OCI-LY7 (cell line): ENCODE data around the gene SPRR1A. TPM values are rescaled to one million over a fixed set of nuclear protein-coding genes. Genes with fewer than 3 reads are reported as not detected.

ENCODE experiments used
- BruUV-seq: library from RNA; stranded (reverse); fragments of 400-500 nt; replicated peaks from 2 replicates; lab custom pipeline; 2021; lab: Mats Ljungman, UMichigan
- CTCF ChIA-PET: fragments of 300-600 bp; sonication (Branson Sonifier 250); formaldehyde crosslinking; loops from one replicate; lab custom pipeline; 2022; ENCODE audit warnings: antibody characterized with exemption; ENCODE audit not compliant: unreplicated experiment; lab: Charles Lee
- POLR2A ChIA-PET: fragments of 300-600 bp; sonication (Branson Sonifier 250); formaldehyde crosslinking; loops from one replicate; lab custom pipeline; 2022; ENCODE audit warnings: antibody characterized with exemption; lab: Charles Lee
- DNase-seq: peaks from one replicate; pipeline ENCODE4 v3.0.0-alpha.2; 2015; ENCODE audit warnings: low spot score
- H2AFZ ChIP-seq: fragments of 200-600 bp; sonication (generic), shearing (Covaris generic); 2 replicates; pipeline ENCODE4 v1.6.1; 2014; ENCODE audit warnings: mild to moderate bottlenecking, antibody characterized with exemption, low read length, moderate library complexity
- H3K27ac ChIP-seq: fragments of 200-600 bp; sonication (generic); 2 replicates; pipeline ENCODE4 v1.5.1; 2014; ENCODE audit warnings: mixed run types, low read depth, mild to moderate bottlenecking, moderate library complexity, low read length, inconsistent platforms; ENCODE audit not compliant: poor library complexity, severe bottlenecking
- H3K36me3 ChIP-seq: fragments of 200-600 bp; sonication (generic); 2 replicates; pipeline ENCODE4 v1.6.1; 2014; ENCODE audit warnings: mild to moderate bottlenecking, antibody characterized with exemption, low read length, moderate library complexity, mixed read lengths; ENCODE audit not compliant: insufficient read depth
- H3K4me1 ChIP-seq: fragments of 200-600 bp; sonication (generic); 2 replicates; pipeline ENCODE4 v1.5.1; 2014; ENCODE audit warnings: mild to moderate bottlenecking, low read length; ENCODE audit not compliant: insufficient read depth, poor library complexity, severe bottlenecking
- H3K4me2 ChIP-seq: fragments of 200-600 bp; sonication (generic); 2 replicates; pipeline ENCODE4 v1.6.1; 2014; ENCODE audit warnings: mild to moderate bottlenecking, low read length
- H3K4me3 ChIP-seq: fragments of 200-600 bp; sonication (generic); 2 replicates; pipeline ENCODE4 v1.5.1; 2014; ENCODE audit warnings: mild to moderate bottlenecking, low read depth, low read length; ENCODE audit not compliant: poor library complexity, severe bottlenecking
- H3K79me2 ChIP-seq: fragments of 200-600 bp; sonication (generic); 2 replicates; pipeline ENCODE4 v1.6.1; 2016; ENCODE audit warnings: low read depth, mild to moderate bottlenecking, low read length, moderate library complexity, mixed read lengths; ENCODE audit not compliant: insufficient read depth
- H3K9me2 ChIP-seq: fragments of 200-600 bp; sonication (generic); 2 replicates; pipeline ENCODE4 v1.6.1; 2016; ENCODE audit warnings: mild to moderate bottlenecking, low read length, mixed read lengths; ENCODE audit not compliant: insufficient read depth
- H3K9me3 ChIP-seq: fragments of 200-600 bp; sonication (generic); 2 replicates; pipeline ENCODE4 v1.6.1; 2014; ENCODE audit warnings: mild to moderate bottlenecking, mixed run types, low read length, mixed read lengths
- H4K20me1 ChIP-seq: fragments of 200-600 bp; sonication (generic); 2 replicates; pipeline ENCODE4 v1.6.1; 2014; ENCODE audit warnings: mild to moderate bottlenecking, antibody characterized with exemption, low read length, moderate library complexity, mixed read lengths; ENCODE audit not compliant: insufficient read depth
- EZH2phosphoT487 ChIP-seq: fragments of 200-600 bp; sonication (generic); IDR thresholded peaks from 2 replicates; pipeline ENCODE4 v1.6.1; 2018; ENCODE audit warnings: low read depth, borderline replicate concordance, mild to moderate bottlenecking, mixed run types, antibody characterized with exemption, low read length, moderate library complexity, mixed read lengths
- intact Hi-C: fragments of 100-400 bp; cut with micrococcal nuclease; formaldehyde crosslinking; loops from one replicate; pipeline ENCODE4 v1.10.0; 2022; ENCODE audit not compliant: unreplicated experiment
- total RNA-seq, 2 experiments: library from RNA; depleted of rRNA in 1 of 2; stranded (reverse); fragments of >200 nt in 1 of 2; shearing (Covaris generic) in 1 of 2; gene quantifications; 2 replicates each; pipeline ENCODE4 v1.2.3, GENCODE V29; 2014 to 2022
- TF ChIP-seq, protein P1 (sequence below): fragments of 200-600 bp; sonication (generic); conservative IDR thresholded peaks from 2 replicates; pipeline ENCODE4 v1.5.1; 2014; ENCODE audit warnings: mild to moderate bottlenecking, antibody characterized with exemption, low read length, moderate library complexity, mixed read lengths

Gene SPRR1A
- total RNA-seq, 2 experiments from 2014 or later = not detected

DNA sequence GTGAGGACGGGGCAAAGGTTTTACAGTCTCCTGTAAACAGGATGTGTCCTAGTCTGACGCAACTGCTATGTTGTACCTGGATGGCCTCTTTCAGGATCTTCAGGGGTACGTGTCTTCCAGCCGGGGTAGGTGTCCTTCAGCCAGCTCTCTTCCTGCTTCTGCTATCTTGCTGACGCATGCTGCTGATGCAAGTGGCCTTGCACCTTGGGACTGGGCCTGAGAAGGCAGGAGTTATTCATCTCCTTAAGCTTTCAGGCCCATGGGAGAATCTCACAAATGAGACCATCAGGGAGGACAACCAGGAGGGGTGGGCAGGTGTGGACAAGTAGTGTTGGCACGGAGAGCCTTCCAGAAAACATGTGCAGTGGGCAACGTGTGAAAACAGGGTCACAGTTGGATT lies 39.2 kb downstream of the SPRR1A start:
- no peaks in the 10 kb centered on the region for H3K36me3 ChIP-seq
- H3K9me2 ChIP-seq = no peaks in the 10 kb centered on the region
- intact Hi-C loops = no loop called here
- POLR2A ChIA-PET = interaction anchor here (0.6 kb wide), 1 partner anchor 65 kb away, joined by 3 read pairs; no protein-coding TSS in a partner anchor
- BruUV-seq = no TSS peak
- no peak overlapping the region for H3K4me3 ChIP-seq
- CTCF ChIA-PET = no interaction called here
- H4K20me1 ChIP-seq = no peaks in the 10 kb centered on the region
- H3K27ac ChIP-seq = no peak overlapping the region
- TF ChIP-seq, protein P1, sequence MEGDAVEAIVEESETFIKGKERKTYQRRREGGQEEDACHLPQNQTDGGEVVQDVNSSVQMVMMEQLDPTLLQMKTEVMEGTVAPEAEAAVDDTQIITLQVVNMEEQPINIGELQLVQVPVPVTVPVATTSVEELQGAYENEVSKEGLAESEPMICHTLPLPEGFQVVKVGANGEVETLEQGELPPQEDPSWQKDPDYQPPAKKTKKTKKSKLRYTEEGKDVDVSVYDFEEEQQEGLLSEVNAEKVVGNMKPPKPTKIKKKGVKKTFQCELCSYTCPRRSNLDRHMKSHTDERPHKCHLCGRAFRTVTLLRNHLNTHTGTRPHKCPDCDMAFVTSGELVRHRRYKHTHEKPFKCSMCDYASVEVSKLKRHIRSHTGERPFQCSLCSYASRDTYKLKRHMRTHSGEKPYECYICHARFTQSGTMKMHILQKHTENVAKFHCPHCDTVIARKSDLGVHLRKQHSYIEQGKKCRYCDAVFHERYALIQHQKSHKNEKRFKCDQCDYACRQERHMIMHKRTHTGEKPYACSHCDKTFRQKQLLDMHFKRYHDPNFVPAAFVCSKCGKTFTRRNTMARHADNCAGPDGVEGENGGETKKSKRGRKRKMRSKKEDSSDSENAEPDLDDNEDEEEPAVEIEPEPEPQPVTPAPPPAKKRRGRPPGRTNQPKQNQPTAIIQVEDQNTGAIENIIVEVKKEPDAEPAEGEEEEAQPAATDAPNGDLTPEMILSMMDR = no peak
- no peak for TF ChIP-seq EZH2phosphoT487
- H3K79me2 ChIP-seq = no peaks in the 10 kb centered on the region
- H3K4me1 ChIP-seq = no peaks in the 10 kb centered on the region
- DNase-seq = no peak
- H3K4me2 ChIP-seq = no peak overlapping the region
- H3K9me3 ChIP-seq = no peaks in the 10 kb centered on the region
- H2AFZ ChIP-seq = no peak overlapping the region

GRCh38 chr1:153024413-153024812 lies 40.5 kb downstream of the SPRR1A start:
- Histone ChIP-seq H3K79me2 (no peaks in the 10 kb centered on the region), H2AFZ (no peak overlapping the region), H3K4me2 (no peak overlapping the region), H3K9me2 (no peaks in the 10 kb centered on the region), H3K27ac (no peak overlapping the region), H3K4me1 (no peaks in the 10 kb centered on the region), H3K4me3 (no peak overlapping the region), H4K20me1 (no peaks in the 10 kb centered on the region), H3K36me3 (no peaks in the 10 kb centered on the region), H3K9me3 (no peaks in the 10 kb centered on the region)
- no peak for TF ChIP-seq EZH2phosphoT487
- TF ChIP-seq, protein P1 = no peak
- intact Hi-C loops = no loop called here
- POLR2A ChIA-PET = no interaction called here
- DNase-seq = no peak
- BruUV-seq = no TSS peak
- CTCF ChIA-PET = no interaction called here

DNA sequence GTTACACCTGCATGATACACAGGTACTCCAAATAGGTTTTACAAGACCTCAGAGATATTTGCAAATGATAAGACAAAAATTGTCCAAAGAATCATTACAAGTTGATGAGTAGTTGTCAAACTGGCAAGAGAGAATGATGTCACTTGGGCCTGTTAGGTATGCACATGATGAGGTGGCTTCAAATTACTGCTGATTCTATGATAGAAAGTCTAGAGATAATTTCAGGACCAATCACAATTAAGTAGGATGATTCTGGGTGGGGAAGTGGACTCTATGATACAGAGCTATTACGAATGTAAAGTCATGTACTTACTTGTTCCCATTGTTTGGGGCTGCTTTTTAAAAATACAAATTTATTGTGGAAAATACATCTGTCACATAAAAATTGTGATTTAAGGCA lies 41.9 kb downstream of the SPRR1A start:
- POLR2A ChIA-PET = no interaction called here
- Histone ChIP-seq H2AFZ (no peak overlapping the region), H3K79me2 (no peaks in the 10 kb centered on the region), H4K20me1 (no peaks in the 10 kb centered on the region), H3K36me3 (no peaks in the 10 kb centered on the region), H3K27ac (no peak overlapping the region), H3K9me2 (no peaks in the 10 kb centered on the region), H3K4me3 (no peak overlapping the region), H3K4me2 (no peak overlapping the region), H3K9me3 (no peaks in the 10 kb centered on the region), H3K4me1 (no peaks in the 10 kb centered on the region)
- no TSS peak for BruUV-seq
- intact Hi-C loops = no loop called here
- CTCF ChIA-PET = no interaction called here
- TF ChIP-seq, protein P1 = no peak
- no peak for TF ChIP-seq EZH2phosphoT487
- DNase-seq = no peak
